Neural crest cell (in vitro differentiated cells): ENCODE results near the gene QRSL1. TPM values are rescaled to one million over a fixed set of nuclear protein-coding genes. Genes with fewer than 3 reads are reported as not detected.

Source experiments
- DNase-seq: peaks from one replicate; pipeline ENCODE4 v3.0.0; 2021; ENCODE audit warnings: low read depth, mixed read lengths, low spot score
- H3K27ac Mint-ChIP-seq: one replicate; pipeline ENCODE4 v1.8.0; 2021; ENCODE audit warnings: mild to moderate bottlenecking, mixed read lengths; ENCODE audit not compliant: unreplicated experiment
- H3K27me3 Mint-ChIP-seq: 2 replicates; pipeline ENCODE4 v1.8.0; 2021; ENCODE audit warnings: low read depth, mild to moderate bottlenecking, mixed read lengths
- H3K36me3 Mint-ChIP-seq: 2 replicates; pipeline ENCODE4 v1.8.0; 2021; ENCODE audit warnings: low read depth, mild to moderate bottlenecking, mixed read lengths
- H3K4me1 Mint-ChIP-seq: 2 replicates; pipeline ENCODE4 v1.8.0; 2021; ENCODE audit warnings: mixed read lengths
- H3K4me3 Mint-ChIP-seq: one replicate; pipeline ENCODE4 v1.8.0; 2021; ENCODE audit warnings: mild to moderate bottlenecking, mixed read lengths
- H3K9me3 Mint-ChIP-seq: 2 replicates; pipeline ENCODE4 v1.8.0; 2021; ENCODE audit warnings: mixed read lengths
- total RNA-seq: library from RNA; stranded (reverse); gene quantifications from 2 replicates; pipeline ENCODE4 v1.2.1, GENCODE V29; 2021
- TF ChIP-seq, protein P1 (sequence below): fragments of 200-600 bp; sonication (generic); conservative IDR thresholded peaks from 2 replicates; pipeline ENCODE4 v1.5.0; 2021; ENCODE audit warnings: antibody characterized with exemption, mild to moderate bottlenecking

The QRSL1 gene
- total RNA-seq, 1 donor from 2014 or later, result 18.4 TPM

DNA sequence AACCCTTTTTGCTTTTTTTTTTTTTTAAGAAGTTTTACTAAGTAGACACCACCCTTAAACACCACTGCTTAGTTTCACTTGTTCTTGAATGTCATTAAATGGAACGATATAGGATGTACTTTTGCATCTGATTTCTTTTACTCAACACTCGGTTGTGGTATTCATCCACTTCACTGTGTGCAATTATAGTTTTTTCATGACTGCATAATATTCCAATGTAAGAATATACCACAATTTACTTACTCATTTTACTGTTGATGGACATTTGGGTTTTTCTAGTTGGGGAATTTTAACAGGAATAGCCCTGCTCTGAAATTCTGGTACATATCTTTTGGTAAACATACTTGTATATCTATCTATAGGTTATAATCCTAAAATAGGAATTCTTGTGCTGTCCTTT is 29.9 kb upstream of the QRSL1 start:
- Mint-ChIP-seq H3K4me3 (no peak overlapping the region), H3K36me3 (peaks cover 11% of the 10 kb centered on the region), H3K9me3 (peaks cover 3% of the 10 kb centered on the region), H3K27me3 (no peaks in the 10 kb centered on the region), H3K4me1 (no peaks in the 10 kb centered on the region), H3K27ac (no peak overlapping the region)
- no peak for DNase-seq
- TF ChIP-seq, protein P1, sequence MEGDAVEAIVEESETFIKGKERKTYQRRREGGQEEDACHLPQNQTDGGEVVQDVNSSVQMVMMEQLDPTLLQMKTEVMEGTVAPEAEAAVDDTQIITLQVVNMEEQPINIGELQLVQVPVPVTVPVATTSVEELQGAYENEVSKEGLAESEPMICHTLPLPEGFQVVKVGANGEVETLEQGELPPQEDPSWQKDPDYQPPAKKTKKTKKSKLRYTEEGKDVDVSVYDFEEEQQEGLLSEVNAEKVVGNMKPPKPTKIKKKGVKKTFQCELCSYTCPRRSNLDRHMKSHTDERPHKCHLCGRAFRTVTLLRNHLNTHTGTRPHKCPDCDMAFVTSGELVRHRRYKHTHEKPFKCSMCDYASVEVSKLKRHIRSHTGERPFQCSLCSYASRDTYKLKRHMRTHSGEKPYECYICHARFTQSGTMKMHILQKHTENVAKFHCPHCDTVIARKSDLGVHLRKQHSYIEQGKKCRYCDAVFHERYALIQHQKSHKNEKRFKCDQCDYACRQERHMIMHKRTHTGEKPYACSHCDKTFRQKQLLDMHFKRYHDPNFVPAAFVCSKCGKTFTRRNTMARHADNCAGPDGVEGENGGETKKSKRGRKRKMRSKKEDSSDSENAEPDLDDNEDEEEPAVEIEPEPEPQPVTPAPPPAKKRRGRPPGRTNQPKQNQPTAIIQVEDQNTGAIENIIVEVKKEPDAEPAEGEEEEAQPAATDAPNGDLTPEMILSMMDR, result no peak

DNA sequence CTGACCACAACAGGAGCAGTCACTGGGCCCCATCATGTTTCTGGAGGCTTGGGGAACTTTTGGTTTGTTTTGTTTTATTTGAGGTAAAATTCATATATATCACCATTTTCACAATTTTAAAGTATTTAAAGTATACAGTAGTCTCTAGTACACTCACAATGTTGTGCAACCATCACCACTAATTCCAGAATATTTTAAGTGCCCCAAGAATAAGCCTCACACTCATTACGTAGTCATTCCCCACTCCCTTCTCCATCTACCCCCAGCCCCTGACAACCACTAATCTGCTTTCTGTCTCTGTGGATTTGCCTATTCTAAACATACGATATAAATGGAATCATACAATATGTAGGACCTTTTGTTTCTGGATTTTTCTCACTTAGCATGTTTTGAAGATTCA is 29.0 kb upstream of the QRSL1 start:
- H3K36me3 Mint-ChIP-seq, result peaks cover 11% of the 10 kb centered on the region
- H3K4me3 Mint-ChIP-seq, result no peak overlapping the region
- no peaks in the 10 kb centered on the region for H3K27me3 Mint-ChIP-seq
- H3K27ac Mint-ChIP-seq, result no peak overlapping the region
- DNase-seq, result no peak
- H3K9me3 Mint-ChIP-seq, result peaks cover 3% of the 10 kb centered on the region
- TF ChIP-seq, protein P1, result no peak
- H3K4me1 Mint-ChIP-seq, result no peaks in the 10 kb centered on the region

DNA sequence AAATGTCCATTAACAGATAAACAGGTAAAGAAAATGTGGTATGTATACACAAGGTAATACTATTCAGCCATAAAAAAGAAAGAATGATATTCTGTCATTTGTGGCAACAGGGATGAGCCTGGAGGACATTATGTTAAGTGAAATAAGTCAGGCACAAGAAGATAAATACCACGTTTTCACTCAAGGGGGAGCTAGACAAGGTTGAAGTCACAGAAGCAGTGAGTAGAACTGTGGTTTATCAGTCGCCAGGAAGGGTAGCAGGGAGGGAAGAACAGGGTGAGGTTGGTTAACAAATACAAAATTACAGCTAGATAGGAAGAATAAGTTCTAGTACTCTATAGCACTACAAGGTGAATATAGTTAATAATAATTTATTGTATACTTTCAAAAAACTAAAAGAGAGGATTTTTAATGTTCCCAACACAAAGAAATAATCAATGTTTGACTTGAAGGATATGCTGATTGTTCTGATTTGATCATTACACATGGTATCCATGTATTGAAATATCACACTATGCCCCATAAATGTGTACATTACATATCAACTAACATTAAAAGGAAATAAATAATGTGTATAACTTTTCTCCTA is 21.2 kb upstream of the QRSL1 start:
- Mint-ChIP-seq H3K36me3 (peaks cover 10% of the 10 kb centered on the region), H3K4me1 (no peaks in the 10 kb centered on the region), H3K27ac (no peak overlapping the region), H3K27me3 (no peaks in the 10 kb centered on the region), H3K9me3 (no peaks in the 10 kb centered on the region), H3K4me3 (no peak overlapping the region)
- TF ChIP-seq, protein P1, result peak; percentile 65
- DNase-seq, result peak; percentile 9

DNA sequence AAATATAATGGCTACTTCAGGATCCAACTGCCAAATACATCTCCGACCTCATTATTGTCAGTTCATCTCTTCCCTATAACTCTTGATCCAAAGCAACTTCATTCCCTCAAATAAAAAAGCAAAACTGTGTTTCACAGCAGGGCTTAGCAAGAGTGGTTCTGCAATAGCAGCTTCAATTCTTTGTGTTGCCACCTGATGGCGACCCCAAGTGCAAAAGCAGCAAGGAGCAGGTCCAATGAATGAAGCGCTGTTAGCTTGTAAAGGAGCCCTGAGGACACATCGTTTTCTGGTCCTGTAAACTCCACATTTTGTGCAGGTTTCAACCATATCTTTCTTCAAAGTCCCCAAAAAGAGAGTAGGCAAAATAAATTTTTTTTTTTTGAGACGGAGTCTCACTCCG is 19.7 kb upstream of the QRSL1 start:
- TF ChIP-seq, protein P1, result peak; percentile 51
- H3K27ac Mint-ChIP-seq, result no peak overlapping the region
- H3K27me3 Mint-ChIP-seq, result no peaks in the 10 kb centered on the region
- no peak for DNase-seq
- H3K4me3 Mint-ChIP-seq, result no peak overlapping the region
- H3K4me1 Mint-ChIP-seq, result no peaks in the 10 kb centered on the region
- H3K36me3 Mint-ChIP-seq, result peaks cover 10% of the 10 kb centered on the region
- H3K9me3 Mint-ChIP-seq, result no peaks in the 10 kb centered on the region

DNA sequence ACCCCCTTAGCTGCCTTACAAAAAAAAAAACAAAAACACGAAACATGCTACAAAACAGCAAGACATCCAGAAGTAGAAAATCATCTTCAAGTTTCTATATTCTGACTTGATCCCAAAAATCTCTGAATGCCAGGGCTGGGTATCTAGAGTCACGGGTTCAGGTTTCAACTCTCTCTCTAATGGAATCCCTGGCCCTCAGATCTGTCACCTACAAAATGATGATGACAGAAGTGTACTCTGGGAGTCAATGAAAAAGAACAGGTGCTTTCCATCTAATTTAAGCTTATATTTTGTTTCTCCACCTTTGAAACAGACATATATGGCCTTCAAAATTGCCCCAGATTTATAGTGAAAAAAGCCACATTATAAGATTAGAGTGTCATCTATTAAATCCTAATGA is 18.3 kb upstream of the QRSL1 start:
- no peaks in the 10 kb centered on the region for H3K27me3 Mint-ChIP-seq
- H3K36me3 Mint-ChIP-seq, result peaks cover 8% of the 10 kb centered on the region
- H3K4me1 Mint-ChIP-seq, result no peaks in the 10 kb centered on the region
- H3K4me3 Mint-ChIP-seq, result no peak overlapping the region
- no peaks in the 10 kb centered on the region for H3K9me3 Mint-ChIP-seq
- DNase-seq, result no peak
- TF ChIP-seq, protein P1, result no peak
- no peak overlapping the region for H3K27ac Mint-ChIP-seq
